SK-N-SH treated with all-trans-retinoic acid at 6 μM for 48 hours (cell line): ENCODE measurements around the gene TMEM235.

ENCODE experiments used
- ATAC-seq: fragments of 200-7000 bp; cut with Tn5 transposase; 3 replicates; pipeline ENCODE4 v1.9.1; 2020; ENCODE audit warnings: mild to moderate bottlenecking, moderate library complexity
- ARNTL ChIP-seq: fragments of 450-650 bp; formaldehyde crosslinking; IDR thresholded peaks from 2 replicates; pipeline ENCODE4 v1.5.0; 2020; ENCODE audit warnings: low read depth, mild to moderate bottlenecking, moderate library complexity, borderline replicate concordance
- BACH2 ChIP-seq: fragments of 250-450 bp; sonication (Bioruptor Pico); IDR thresholded peaks from 2 replicates; pipeline ENCODE4 v1.9.0; 2021; ENCODE audit warnings: mild to moderate bottlenecking, borderline replicate concordance
- CSDC2 ChIP-seq: fragments of 250-450 bp; sonication (Bioruptor Pico); IDR thresholded peaks from 2 replicates; pipeline ENCODE4 v1.5.0; 2020; ENCODE audit warnings: mild to moderate bottlenecking, moderate library complexity
- ESRRG ChIP-seq: fragments of 250-450 bp; sonication (Bioruptor Pico); IDR thresholded peaks from 2 replicates; pipeline ENCODE4 v1.6.1; 2021; ENCODE audit warnings: mild to moderate bottlenecking
- GLIS3 ChIP-seq: fragments of 250-450 bp; sonication (Bioruptor Pico); IDR thresholded peaks from 2 replicates; pipeline ENCODE4 v1.5.0; 2020; ENCODE audit warnings: mild to moderate bottlenecking, moderate library complexity
- ISL1 ChIP-seq: fragments of 250-450 bp; sonication (Bioruptor Pico); IDR thresholded peaks from 2 replicates; pipeline ENCODE4 v2.1.2; 2022; ENCODE audit warnings: mild to moderate bottlenecking, moderate library complexity
- PPARA ChIP-seq: fragments of 250-450 bp; sonication (Bioruptor Pico); IDR thresholded peaks from 2 replicates; pipeline ENCODE4 v1.5.0; 2020; ENCODE audit warnings: mild to moderate bottlenecking, borderline replicate concordance
- ZC3H10 ChIP-seq: fragments of 250-450 bp; sonication (Bioruptor Pico); IDR thresholded peaks from 2 replicates; pipeline ENCODE4 v1.5.1; 2021; ENCODE audit warnings: mild to moderate bottlenecking, moderate library complexity
- ZFP3 ChIP-seq: fragments of 250-450 bp; sonication (Bioruptor Pico); IDR thresholded peaks from 2 replicates; pipeline ENCODE4 v1.5.0; 2020; ENCODE audit warnings: mild to moderate bottlenecking, moderate library complexity
- ZNF565 ChIP-seq: fragments of 450-650 bp; formaldehyde crosslinking; conservative IDR thresholded peaks from 2 replicates; pipeline ENCODE4 v1.5.0; 2020; ENCODE audit warnings: low read depth, mild to moderate bottlenecking, moderate library complexity
- ZNF8 ChIP-seq: fragments of 450-650 bp; formaldehyde crosslinking; IDR thresholded peaks from 2 replicates; pipeline ENCODE4 v1.5.0; 2020; ENCODE audit warnings: mild to moderate bottlenecking, moderate library complexity
- TF ChIP-seq, protein P1 (sequence below): fragments of 250-450 bp; sonication (Bioruptor Pico); IDR thresholded peaks from 2 replicates; pipeline ENCODE4 v1.5.0; 2020; ENCODE audit warnings: mild to moderate bottlenecking, moderate library complexity
- TF ChIP-seq, protein P2 (sequence below): fragments of 250-450 bp; sonication (Bioruptor Pico); IDR thresholded peaks from 2 replicates; pipeline ENCODE4 v1.5.1; 2020; ENCODE audit warnings: low read depth, mild to moderate bottlenecking, moderate library complexity
- TF ChIP-seq, protein P3 (sequence below): fragments of 250-450 bp; sonication (Bioruptor Pico); IDR thresholded peaks from 2 replicates; pipeline ENCODE4 v1.8.0; 2020; ENCODE audit warnings: mild to moderate bottlenecking, moderate library complexity, borderline replicate concordance

The TMEM235 gene

DNA sequence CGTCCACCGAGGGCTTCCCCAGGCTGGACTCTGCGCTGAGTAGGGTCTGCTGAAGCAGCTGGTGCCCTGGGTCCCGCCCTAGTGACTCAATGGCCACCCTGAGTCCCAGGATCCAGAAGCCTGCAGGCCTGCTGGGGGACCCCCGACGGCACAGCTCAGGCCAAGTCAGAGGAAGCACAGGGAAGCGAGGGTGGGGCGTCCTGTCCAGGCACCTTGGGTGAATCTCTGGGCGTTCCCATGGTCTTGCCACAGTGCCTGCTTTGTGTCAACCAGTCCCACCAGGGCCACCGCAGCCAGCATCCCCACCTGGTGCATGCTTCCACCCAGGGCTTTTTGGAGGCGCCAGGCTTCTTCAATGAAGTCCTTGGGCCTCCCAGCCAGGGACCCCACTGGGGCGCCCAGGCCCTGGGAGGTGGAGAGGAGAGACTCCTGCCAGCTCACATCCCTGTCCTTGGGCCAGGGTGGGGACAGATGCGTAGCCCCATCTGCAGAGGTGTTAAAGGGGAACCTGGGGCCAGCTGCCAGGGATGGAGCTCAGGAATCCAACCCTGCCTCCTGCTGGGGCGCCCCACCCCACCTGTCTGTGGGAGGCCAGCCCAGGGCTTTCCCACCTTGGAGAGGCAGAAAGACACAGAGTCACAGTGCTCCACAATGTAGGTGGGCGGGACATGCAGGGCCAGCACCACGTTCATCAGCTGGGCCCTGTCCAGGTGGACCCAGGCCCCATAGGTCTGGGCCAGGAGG, 17.8 kb downstream of the TMEM235 start:
- TF ChIP-seq ZNF8 (CRISPR knock-in tag) = no peak
- TF ChIP-seq BACH2 (CRISPR knock-in tag) = no peak
- TF ChIP-seq ZNF565 (CRISPR knock-in tag) = no peak
- no peak for TF ChIP-seq ISL1 (CRISPR knock-in tag)
- TF ChIP-seq, protein P1, sequence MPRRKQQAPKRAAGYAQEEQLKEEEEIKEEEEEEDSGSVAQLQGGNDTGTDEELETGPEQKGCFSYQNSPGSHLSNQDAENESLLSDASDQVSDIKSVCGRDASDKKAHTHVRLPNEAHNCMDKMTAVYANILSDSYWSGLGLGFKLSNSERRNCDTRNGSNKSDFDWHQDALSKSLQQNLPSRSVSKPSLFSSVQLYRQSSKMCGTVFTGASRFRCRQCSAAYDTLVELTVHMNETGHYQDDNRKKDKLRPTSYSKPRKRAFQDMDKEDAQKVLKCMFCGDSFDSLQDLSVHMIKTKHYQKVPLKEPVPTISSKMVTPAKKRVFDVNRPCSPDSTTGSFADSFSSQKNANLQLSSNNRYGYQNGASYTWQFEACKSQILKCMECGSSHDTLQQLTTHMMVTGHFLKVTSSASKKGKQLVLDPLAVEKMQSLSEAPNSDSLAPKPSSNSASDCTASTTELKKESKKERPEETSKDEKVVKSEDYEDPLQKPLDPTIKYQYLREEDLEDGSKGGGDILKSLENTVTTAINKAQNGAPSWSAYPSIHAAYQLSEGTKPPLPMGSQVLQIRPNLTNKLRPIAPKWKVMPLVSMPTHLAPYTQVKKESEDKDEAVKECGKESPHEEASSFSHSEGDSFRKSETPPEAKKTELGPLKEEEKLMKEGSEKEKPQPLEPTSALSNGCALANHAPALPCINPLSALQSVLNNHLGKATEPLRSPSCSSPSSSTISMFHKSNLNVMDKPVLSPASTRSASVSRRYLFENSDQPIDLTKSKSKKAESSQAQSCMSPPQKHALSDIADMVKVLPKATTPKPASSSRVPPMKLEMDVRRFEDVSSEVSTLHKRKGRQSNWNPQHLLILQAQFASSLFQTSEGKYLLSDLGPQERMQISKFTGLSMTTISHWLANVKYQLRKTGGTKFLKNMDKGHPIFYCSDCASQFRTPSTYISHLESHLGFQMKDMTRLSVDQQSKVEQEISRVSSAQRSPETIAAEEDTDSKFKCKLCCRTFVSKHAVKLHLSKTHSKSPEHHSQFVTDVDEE (CRISPR knock-in tag) = no peak
- TF ChIP-seq, protein P2, sequence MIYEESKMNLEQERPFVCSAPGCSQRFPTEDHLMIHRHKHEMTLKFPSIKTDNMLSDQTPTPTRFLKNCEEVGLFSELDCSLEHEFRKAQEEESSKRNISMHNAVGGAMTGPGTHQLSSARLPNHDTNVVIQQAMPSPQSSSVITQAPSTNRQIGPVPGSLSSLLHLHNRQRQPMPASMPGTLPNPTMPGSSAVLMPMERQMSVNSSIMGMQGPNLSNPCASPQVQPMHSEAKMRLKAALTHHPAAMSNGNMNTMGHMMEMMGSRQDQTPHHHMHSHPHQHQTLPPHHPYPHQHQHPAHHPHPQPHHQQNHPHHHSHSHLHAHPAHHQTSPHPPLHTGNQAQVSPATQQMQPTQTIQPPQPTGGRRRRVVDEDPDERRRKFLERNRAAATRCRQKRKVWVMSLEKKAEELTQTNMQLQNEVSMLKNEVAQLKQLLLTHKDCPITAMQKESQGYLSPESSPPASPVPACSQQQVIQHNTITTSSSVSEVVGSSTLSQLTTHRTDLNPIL (CRISPR knock-in tag) = no peak
- no peak for TF ChIP-seq ESRRG (CRISPR knock-in tag)
- TF ChIP-seq ZFP3 (CRISPR knock-in tag) = no peak
- TF ChIP-seq GLIS3 (CRISPR knock-in tag) = no peak
- no peak for TF ChIP-seq ZC3H10 (CRISPR knock-in tag)
- ATAC-seq = no peak

DNA sequence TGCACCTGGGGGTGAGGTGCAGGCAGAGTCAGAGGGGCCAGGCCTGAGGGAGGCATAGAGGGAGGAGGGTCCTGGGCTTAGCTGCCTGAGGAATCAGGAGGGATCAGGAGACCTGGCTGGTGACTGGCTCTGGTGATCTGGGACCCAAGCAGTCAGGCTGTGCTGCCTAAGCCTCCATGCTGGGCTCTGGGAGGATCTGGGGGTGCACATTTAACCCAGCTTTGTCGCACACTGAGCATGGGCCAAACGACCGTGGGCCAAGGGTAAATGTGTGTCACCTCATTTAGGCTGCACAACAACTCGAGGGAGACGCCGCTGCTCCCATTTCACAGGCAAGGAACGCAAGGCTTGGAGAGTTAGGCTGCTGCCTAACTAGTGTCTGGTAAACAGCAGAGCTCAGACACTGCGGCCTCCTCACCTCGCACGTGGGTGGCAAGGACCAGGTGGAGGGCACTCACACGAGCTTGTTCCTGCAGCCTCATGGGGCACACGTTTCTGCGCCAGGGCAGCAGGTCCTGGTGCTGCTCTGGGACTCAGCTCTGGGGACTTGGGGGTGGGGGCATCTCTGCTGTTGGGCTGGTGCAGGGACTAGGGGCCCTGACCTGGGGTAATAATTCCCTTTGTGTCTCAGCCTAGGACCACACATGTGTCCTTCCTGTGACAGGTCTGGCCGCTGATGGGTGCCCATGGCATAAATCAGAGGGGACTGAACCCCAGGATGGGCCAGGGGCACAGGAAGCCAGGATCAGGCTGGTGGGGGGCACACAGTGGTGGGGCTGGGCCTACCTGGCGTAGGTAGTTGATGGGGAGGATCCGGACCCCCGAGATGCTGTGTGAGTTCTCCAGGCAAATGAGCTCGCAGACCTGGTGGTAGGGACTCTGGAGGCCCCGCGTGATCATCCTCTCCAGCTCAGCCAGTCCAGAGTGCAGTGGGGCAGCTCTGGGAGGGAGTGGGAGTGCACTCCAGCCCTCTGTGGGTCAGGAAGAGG, 18.7 kb downstream of the TMEM235 start:
- no peak for ATAC-seq

DNA sequence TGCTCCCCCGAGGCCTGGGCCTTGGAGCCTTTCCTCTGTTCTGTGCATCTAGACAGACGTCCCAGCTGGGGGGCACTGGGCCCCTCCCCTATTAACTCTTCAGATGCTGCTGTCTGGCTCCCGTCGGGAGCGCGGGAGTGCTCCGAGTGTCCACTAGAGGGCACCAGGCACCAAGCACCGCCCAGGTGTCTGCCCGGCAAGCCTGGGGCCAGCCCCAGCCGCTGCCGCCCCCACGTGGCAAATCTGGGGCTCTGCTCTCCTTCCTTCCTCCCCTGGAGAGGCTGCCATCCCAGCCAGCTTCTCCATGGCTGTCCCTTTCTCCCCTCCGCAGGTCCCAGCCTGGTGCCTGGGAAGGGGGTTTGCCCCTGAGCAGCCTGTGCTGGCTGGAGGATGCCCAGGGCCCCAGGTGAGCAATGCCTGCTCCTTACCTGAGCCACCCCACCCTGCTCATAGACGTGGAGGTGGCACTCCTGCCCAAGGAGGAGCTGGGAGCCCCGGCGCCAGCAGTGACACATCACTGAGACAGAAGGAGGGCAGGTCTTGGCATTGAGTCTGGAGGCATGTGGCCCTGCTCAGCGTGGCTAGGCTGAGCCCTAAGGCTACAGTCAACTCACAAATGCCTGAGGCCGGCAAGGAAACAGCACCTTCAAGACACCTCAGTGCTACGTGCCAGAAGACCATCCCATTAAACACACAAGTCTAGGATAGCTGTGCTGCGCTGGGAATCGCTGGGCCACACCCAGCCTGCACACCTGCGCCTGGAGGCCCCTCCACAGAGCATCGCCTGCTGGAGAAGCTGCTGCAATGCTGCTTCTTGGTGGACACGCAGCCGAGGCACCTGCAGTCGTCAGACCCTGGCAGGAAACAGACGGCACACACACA, 19.7 kb downstream of the TMEM235 start:
- TF ChIP-seq, protein P3, sequence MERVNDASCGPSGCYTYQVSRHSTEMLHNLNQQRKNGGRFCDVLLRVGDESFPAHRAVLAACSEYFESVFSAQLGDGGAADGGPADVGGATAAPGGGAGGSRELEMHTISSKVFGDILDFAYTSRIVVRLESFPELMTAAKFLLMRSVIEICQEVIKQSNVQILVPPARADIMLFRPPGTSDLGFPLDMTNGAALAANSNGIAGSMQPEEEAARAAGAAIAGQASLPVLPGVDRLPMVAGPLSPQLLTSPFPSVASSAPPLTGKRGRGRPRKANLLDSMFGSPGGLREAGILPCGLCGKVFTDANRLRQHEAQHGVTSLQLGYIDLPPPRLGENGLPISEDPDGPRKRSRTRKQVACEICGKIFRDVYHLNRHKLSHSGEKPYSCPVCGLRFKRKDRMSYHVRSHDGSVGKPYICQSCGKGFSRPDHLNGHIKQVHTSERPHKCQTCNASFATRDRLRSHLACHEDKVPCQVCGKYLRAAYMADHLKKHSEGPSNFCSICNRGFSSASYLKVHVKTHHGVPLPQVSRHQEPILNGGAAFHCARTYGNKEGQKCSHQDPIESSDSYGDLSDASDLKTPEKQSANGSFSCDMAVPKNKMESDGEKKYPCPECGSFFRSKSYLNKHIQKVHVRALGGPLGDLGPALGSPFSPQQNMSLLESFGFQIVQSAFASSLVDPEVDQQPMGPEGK (CRISPR knock-in tag) = peak; percentile 87
- TF ChIP-seq ZFP3 (CRISPR knock-in tag) (no peak), ARNTL (CRISPR knock-in tag) (no peak)
- TF ChIP-seq, all 23 proteins: peak for 1
- peak; percentile 90 for ATAC-seq

More for the DNA sequence above, 18.7 kb downstream of the TMEM235 start:
- TF ChIP-seq GLIS3 (CRISPR knock-in tag) (no peak), ARNTL (CRISPR knock-in tag) (no peak), PPARA (CRISPR knock-in tag) (no peak), ESRRG (CRISPR knock-in tag) (no peak)
- TF ChIP-seq, protein P2 (CRISPR knock-in tag) = no peak
- TF ChIP-seq, all 23 proteins: peak for 0

DNA sequence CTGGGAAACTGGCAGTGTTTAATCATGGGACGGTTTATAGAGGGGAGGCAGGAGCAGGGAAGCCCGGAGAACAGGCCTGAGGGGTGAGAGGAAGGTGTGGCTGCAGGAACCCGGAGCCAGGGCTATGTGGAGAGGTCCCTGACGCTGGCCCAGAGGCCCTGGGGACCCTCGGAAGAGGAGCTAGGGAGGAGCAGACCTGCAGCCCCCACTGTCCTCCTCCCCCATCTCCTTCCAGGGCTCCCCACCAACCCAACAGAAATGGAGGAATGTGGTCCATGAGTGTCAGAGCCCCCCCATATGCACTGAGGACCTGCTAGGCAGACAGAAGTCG, 20.3 kb downstream of the TMEM235 start:
- no peak for ATAC-seq
- TF ChIP-seq ISL1 (CRISPR knock-in tag) (no peak), GLIS3 (CRISPR knock-in tag) (no peak), CSDC2 (CRISPR knock-in tag) (no peak), ZNF8 (CRISPR knock-in tag) (no peak), BACH2 (CRISPR knock-in tag) (no peak), ESRRG (CRISPR knock-in tag) (no peak)
- TF ChIP-seq, protein P3 (CRISPR knock-in tag) = no peak
